Activated CD4-positive, alpha-beta memory T cell treated with anti-CD3 and anti-CD28 coated beads, Interleukin-2, amount 10 ng/mL, durations not matched to agents 7 days and 5 days (primary cell): Measurements from ENCODE around the gene NKX2-4. TPM values are rescaled to one million over a fixed set of nuclear protein-coding genes. Genes with fewer than 3 reads are reported as not detected.

ENCODE experiments used
- CTCF ChIA-PET: fragments of 350-600 bp; sonication (Branson Sonifier 250); formaldehyde crosslinking; loops from one replicate; lab custom pipeline; 2021; ENCODE audit warnings: antibody characterized with exemption, inconsistent platforms; lab: Charles Lee
- POLR2A ChIA-PET: fragments of 350-600 bp; sonication (Branson Sonifier 250); formaldehyde crosslinking; loops from one replicate; lab custom pipeline; 2021; ENCODE audit warnings: antibody characterized with exemption; lab: Charles Lee
- DNase-seq: peaks from one replicate; pipeline ENCODE4 v3.0.0-alpha.2; 2020
- H3K27ac Mint-ChIP-seq: one replicate; pipeline ENCODE4 v1.8.0; 2021; ENCODE audit warnings: mild to moderate bottlenecking, mixed read lengths
- H3K27me3 Mint-ChIP-seq: one replicate; pipeline ENCODE4 v1.8.0; 2021; ENCODE audit warnings: mixed read lengths
- H3K36me3 Mint-ChIP-seq: one replicate; pipeline ENCODE4 v1.8.0; 2021; ENCODE audit warnings: low read depth, mixed read lengths
- H3K4me1 Mint-ChIP-seq: one replicate; pipeline ENCODE4 v1.8.0; 2021; ENCODE audit warnings: mixed read lengths
- H3K4me3 Mint-ChIP-seq: one replicate; pipeline ENCODE4 v1.8.0; 2021; ENCODE audit warnings: mild to moderate bottlenecking, mixed read lengths
- H3K9me3 Mint-ChIP-seq: one replicate; pipeline ENCODE4 v1.8.0; 2021; ENCODE audit warnings: mixed read lengths
- total RNA-seq, 2 experiments: library from RNA; stranded (reverse); gene quantifications; one replicate each; pipeline ENCODE4 v1.2.3, GENCODE V29; 2021

NKX2-4 gene
- total RNA-seq, 2 experiments from 2014 or later: not detected

DNA sequence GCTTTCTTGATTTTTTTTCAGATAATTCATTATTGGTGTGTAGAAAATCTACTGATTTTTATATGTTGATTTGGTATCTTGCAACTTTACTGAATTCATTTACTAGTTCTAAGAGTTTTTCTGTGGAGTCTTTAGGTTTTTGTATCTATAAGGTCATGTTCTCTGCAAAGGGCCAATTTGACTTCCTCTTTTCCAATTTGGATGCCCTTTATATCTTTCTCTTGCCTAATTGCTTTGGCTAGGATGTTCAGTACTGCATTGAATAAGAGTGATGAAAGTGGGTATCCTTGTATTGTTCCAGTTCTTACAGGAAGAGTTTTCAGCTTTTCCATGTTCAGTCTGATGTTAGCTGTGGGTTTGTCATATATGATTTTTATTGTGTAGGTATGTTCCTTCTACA, 14.4 kb upstream of the NKX2-4 start:
- H3K27me3 Mint-ChIP-seq: peaks cover 52% of the 10 kb centered on the region
- no peak for DNase-seq
- H3K4me3 Mint-ChIP-seq: no peak overlapping the region
- ChIA-PET CTCF (no interaction called here), POLR2A (no interaction called here)
- peaks cover 24% of the 10 kb centered on the region for H3K4me1 Mint-ChIP-seq
- H3K27ac Mint-ChIP-seq: no peak overlapping the region
- H3K9me3 Mint-ChIP-seq: peaks cover 13% of the 10 kb centered on the region
- H3K36me3 Mint-ChIP-seq: peaks cover 31% of the 10 kb centered on the region

GRCh38 chr20:21399005-21399475, 1.7 kb upstream of the NKX2-4 start:
- Mint-ChIP-seq H3K4me1 (peaks cover 11% of the 10 kb centered on the region), H3K36me3 (peaks cover 4% of the 10 kb centered on the region), H3K4me3 (no peak overlapping the region), H3K9me3 (no peaks in the 10 kb centered on the region), H3K27me3 (peaks cover 70% of the 10 kb centered on the region), H3K27ac (no peak overlapping the region)
- DNase-seq: no peak
- ChIA-PET POLR2A (no interaction called here), CTCF (no interaction called here)

DNA sequence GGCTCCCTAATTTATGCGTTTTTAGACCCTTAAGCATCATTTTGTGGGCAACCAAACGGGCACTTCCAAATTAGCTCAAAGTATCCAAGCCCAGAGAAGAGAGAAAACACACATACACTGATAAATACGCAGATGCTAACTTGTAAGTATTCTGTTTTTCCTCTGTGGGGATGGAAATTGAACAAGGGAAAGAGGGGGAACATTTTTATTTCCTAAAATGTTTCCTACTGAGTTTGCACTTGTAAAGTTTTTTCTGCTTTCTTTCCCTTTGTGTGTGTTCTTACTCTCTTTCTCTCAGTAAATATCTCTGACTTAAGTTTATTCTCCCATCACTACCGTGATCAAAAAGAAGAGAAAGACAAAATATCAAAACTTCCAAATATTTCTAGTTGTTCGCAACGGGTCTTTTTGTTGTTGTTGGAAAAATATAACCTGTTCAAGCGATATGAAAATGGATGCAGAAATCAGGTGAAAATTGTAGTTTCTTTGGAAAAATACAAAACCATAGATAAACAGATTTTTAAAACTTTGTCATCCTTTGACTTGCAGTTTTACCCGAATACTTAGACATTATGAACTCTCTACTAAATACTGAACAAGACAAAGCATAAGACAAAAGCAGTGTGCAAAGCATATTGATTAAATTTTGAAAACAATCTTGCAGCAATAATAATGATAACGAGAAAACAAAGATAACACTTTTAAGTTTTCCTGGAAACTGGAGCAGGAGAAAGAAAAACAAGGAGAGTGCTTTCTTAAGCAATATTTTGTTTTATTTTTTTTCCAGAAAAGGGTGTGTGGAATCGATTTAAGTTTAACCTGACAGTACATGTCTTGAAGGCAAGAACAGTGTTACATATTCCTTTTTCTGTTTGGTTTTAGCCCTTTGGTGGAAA, 1.0 kb upstream of the NKX2-4 start:
- H3K36me3 Mint-ChIP-seq: peaks cover 4% of the 10 kb centered on the region
- DNase-seq: no peak
- POLR2A ChIA-PET: no interaction called here
- no peaks in the 10 kb centered on the region for H3K9me3 Mint-ChIP-seq
- CTCF ChIA-PET: no interaction called here
- no peak overlapping the region for H3K27ac Mint-ChIP-seq
- H3K4me3 Mint-ChIP-seq: peak overlapping the region; percentile 52
- peaks cover 11% of the 10 kb centered on the region for H3K4me1 Mint-ChIP-seq
- H3K27me3 Mint-ChIP-seq: peaks cover 71% of the 10 kb centered on the region

DNA sequence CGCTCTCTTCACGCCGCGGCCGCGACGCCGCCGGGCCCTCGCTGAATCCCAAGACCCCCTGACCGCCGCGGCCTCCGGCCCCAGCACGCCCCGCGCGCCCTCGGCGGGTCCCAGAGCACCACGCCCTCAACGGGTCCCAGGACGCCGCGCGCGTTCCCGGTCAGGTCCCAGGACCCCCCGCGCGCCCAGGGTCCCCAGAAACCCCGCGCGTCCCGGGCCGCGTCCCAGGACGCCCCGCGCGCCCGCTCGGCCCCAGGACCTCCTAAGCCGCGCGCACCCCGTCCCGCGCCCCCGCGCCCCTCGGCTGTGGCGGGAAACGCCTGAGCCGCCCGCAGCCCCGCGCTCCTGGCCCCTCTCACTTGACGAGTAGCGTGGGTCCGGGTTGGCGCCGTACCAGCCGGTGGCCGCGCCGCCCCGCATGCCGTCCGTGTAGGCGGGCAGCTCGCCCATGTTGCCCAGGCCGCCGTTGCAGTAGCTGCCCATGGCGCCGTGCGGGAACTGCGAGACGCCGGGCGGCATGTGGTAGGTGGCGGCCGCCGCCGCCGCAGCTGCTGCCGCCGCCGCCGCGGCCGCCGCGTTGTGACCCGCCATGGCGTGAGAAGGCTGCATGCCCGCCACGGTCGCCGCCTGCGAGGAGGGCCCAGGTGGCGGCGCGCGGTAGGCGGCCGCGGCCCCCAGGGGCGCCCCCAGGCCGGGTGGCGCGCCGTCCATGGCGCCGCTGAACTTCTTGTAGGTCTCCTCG, 556 bp downstream of the NKX2-4 start:
- Mint-ChIP-seq H3K4me3 (no peak overlapping the region), H3K27me3 (peaks cover 76% of the 10 kb centered on the region), H3K9me3 (no peaks in the 10 kb centered on the region), H3K36me3 (peaks cover 6% of the 10 kb centered on the region), H3K27ac (no peak overlapping the region), H3K4me1 (peaks cover 22% of the 10 kb centered on the region)
- ChIA-PET CTCF (interaction anchor here (1.1 to 4.2 kb wide), 3 partner anchors 108 to 161 kb away, joined by 3 to 18 read pairs (median 3); no protein-coding TSS in a partner anchor), POLR2A (no interaction called here)
- no peak for DNase-seq

DNA sequence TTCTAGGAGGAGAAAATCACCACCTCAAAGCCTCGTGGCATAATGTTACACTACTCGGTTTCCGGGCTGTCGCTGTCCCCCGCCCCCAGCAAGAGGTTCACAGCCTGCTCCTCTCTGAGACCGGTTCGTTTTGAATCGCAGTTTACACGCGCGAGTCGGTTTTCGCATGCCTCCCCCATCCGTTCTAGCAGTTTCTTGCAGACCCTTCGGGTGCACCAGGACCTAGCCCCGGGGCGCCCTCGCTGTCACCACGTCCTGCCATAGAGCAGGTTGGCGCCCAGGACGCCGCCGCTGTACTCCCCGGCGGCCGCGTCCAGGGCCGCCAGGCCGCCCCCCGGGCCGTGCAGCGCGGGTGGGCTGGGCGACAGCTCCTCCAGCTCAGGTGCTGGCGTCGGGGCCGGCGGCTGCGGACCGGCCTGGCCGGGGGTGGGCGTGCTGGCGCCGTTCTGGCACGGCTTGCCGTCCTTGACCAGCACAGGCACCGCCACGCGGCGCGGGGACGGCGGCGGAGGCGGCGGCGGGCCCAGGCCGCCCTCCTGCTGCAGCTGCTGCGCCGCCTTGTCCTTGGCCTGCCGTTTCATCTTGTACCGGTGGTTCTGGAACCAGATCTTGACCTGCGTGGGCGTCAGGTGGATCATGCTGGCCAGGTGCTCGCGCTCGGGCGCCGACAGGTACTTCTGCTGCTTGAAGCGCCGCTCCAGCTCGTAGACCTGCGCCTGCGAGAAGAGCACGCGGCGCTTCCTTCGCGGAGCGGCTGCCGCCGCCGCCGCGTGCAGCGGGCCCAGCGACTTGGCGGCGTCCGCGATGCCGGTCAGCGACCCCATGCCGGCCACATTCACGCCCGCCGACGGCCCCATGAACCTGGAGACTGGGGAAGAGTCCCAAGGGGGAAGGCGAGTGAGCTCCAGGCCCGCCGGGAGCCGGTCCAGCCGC, 1.4 kb downstream of the NKX2-4 start:
- H3K9me3 Mint-ChIP-seq: no peaks in the 10 kb centered on the region
- peaks cover 26% of the 10 kb centered on the region for H3K4me1 Mint-ChIP-seq
- no peak overlapping the region for H3K27ac Mint-ChIP-seq
- ChIA-PET CTCF (interaction anchor here (1.1 to 4.2 kb wide), 4 partner anchors 109 to 160 kb away, joined by 3 to 18 read pairs (median 3); no protein-coding TSS in a partner anchor), POLR2A (interaction anchor here (0.8 kb wide), 2 partner anchors 19 to 93 kb away, joined by 3 to 4 read pairs; partner anchors contain the start of gene XRN2)
- peak; percentile 40 for DNase-seq
- peaks cover 10% of the 10 kb centered on the region for H3K36me3 Mint-ChIP-seq
- peaks cover 75% of the 10 kb centered on the region for H3K27me3 Mint-ChIP-seq
- peak overlapping the region; percentile 63 for H3K4me3 Mint-ChIP-seq

DNA sequence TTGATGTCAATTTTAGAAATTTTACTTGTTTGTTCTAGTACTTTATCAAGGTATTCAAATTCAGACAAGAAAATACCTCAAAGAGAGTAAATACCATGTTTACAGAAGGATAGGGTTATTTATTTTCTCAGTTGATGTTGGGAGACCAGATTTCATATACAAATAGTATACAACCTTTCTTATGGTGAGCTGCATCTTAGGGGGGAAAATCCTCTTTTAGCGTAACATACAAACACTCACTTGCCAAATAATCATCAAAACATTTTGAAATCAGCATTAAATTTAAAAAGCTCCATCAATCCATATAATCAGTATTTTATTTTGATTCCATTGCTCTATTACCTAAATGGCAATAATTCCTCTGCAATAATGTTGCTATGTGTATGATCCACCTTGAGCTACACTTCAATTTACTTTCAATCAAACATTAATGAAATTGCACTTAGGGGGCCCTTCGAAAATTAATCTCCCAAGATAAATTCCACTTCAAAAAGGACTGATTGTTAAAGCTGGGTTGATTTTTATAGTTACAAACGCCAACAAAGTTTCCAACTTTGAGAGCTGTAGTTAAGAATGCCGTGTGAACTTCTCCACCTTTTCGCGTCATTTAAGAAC, 2.2 kb downstream of the NKX2-4 start:
- Mint-ChIP-seq H3K4me1 (peaks cover 26% of the 10 kb centered on the region), H3K9me3 (no peaks in the 10 kb centered on the region), H3K4me3 (peak overlapping the region; percentile 63), H3K27ac (no peak overlapping the region), H3K36me3 (peaks cover 17% of the 10 kb centered on the region), H3K27me3 (peaks cover 69% of the 10 kb centered on the region)
- CTCF ChIA-PET: interaction anchor here (1.1 to 4.2 kb wide), 5 partner anchors 109 to 159 kb away, joined by 3 to 18 read pairs (median 3); no protein-coding TSS in a partner anchor
- no peak for DNase-seq
- POLR2A ChIA-PET: interaction anchor here (0.8 kb wide), 2 partner anchors 19 to 92 kb away, joined by 3 to 4 read pairs; partner anchors contain the start of gene XRN2

DNA sequence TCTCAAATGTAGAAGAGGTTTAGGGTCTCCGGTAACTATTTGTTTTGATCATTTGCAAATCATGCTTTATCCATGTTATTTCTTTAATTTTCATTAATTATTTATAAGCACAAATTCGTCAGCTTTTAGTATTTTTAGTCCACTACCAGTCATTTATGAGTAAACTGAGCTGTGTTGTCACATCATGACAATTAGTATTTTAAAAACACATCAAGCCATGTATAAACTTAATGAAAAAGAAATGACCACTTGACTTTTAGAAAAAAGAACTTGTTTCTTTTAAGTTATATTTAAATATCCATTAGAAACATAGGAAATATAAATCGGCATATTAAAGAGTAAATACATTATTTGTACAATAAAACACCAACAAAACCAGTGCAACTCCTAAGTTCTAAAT, 2.8 kb downstream of the NKX2-4 start:
- Mint-ChIP-seq H3K4me3 (no peak overlapping the region), H3K9me3 (no peaks in the 10 kb centered on the region), H3K27ac (no peak overlapping the region), H3K4me1 (peaks cover 26% of the 10 kb centered on the region), H3K27me3 (peaks cover 64% of the 10 kb centered on the region), H3K36me3 (peaks cover 20% of the 10 kb centered on the region)
- CTCF ChIA-PET: interaction anchor here (2.1 to 4.2 kb wide), 2 partner anchors 111 to 159 kb away, joined by 10 to 18 read pairs; no protein-coding TSS in a partner anchor
- DNase-seq: no peak
- POLR2A ChIA-PET: interaction anchor here (0.8 to 1.2 kb wide), 2 partner anchors 18 to 115 kb away, joined by 3 read pairs; no protein-coding TSS in a partner anchor

GRCh38 chr20:21393816-21394519, 3.4 kb downstream of the NKX2-4 start:
- H3K9me3 Mint-ChIP-seq: no peaks in the 10 kb centered on the region
- DNase-seq: no peak
- peaks cover 58% of the 10 kb centered on the region for H3K27me3 Mint-ChIP-seq
- peaks cover 26% of the 10 kb centered on the region for H3K4me1 Mint-ChIP-seq
- H3K4me3 Mint-ChIP-seq: no peak overlapping the region
- ChIA-PET CTCF (interaction anchor here (2.1 to 4.2 kb wide), 2 partner anchors 111 to 158 kb away, joined by 10 to 18 read pairs; no protein-coding TSS in a partner anchor), POLR2A (interaction anchor here (1.2 kb wide), 1 partner anchor 116 kb away, joined by 3 read pairs; no protein-coding TSS in a partner anchor)
- no peak overlapping the region for H3K27ac Mint-ChIP-seq
- peaks cover 22% of the 10 kb centered on the region for H3K36me3 Mint-ChIP-seq

GRCh38 chr20:21393166-21393565, 4.2 kb downstream of the NKX2-4 start:
- no peak for DNase-seq
- H3K9me3 Mint-ChIP-seq: no peaks in the 10 kb centered on the region
- CTCF ChIA-PET: interaction anchor here (2.1 to 4.2 kb wide), 2 partner anchors 112 to 157 kb away, joined by 10 to 18 read pairs; no protein-coding TSS in a partner anchor
- H3K27me3 Mint-ChIP-seq: peaks cover 50% of the 10 kb centered on the region
- peaks cover 26% of the 10 kb centered on the region for H3K4me1 Mint-ChIP-seq
- no peak overlapping the region for H3K27ac Mint-ChIP-seq
- H3K4me3 Mint-ChIP-seq: no peak overlapping the region
- peaks cover 25% of the 10 kb centered on the region for H3K36me3 Mint-ChIP-seq
- POLR2A ChIA-PET: no interaction called here

GRCh38 chr20:21391972-21392352, 5.4 kb downstream of the NKX2-4 start:
- CTCF ChIA-PET: interaction anchor here (1.4 to 2.2 kb wide), 2 partner anchors 113 to 156 kb away, joined by 4 to 5 read pairs; no protein-coding TSS in a partner anchor
- POLR2A ChIA-PET: no interaction called here
- no peak overlapping the region for H3K4me3 Mint-ChIP-seq
- H3K36me3 Mint-ChIP-seq: peaks cover 34% of the 10 kb centered on the region
- peaks cover 43% of the 10 kb centered on the region for H3K27me3 Mint-ChIP-seq
- peaks cover 23% of the 10 kb centered on the region for H3K4me1 Mint-ChIP-seq
- no peak overlapping the region for H3K27ac Mint-ChIP-seq
- no peak for DNase-seq
- H3K9me3 Mint-ChIP-seq: no peaks in the 10 kb centered on the region
